Mucosa of rectum (tissue), 2 donors: ENCODE measurements around the gene COL4A5.

ENCODE experiments used
- H3K27ac ChIP-seq, 2 donors: one replicate each; pipeline ENCODE4 v1.7.0; 2013; ENCODE audit warnings: inconsistent platforms in 2 of 2, low read depth in 2 of 2, low read length in 2 of 2
- H3K27me3 ChIP-seq, 2 donors: one replicate each; pipeline ENCODE4 v1.7.0; 2013; ENCODE audit warnings: low read length in 2 of 2; ENCODE audit not compliant: control insufficient read depth in 2 of 2, insufficient read depth in 2 of 2
- H3K36me3 ChIP-seq, 2 donors: one replicate each; pipeline ENCODE4 v1.7.0; 2013; ENCODE audit warnings: low read length in 2 of 2; ENCODE audit not compliant: control insufficient read depth in 2 of 2, insufficient read depth in 2 of 2
- H3K4me1 ChIP-seq, 2 donors: one replicate each; pipeline ENCODE4 v1.7.0; 2013; ENCODE audit warnings: low read length in 2 of 2, mild to moderate bottlenecking in 1 of 2; ENCODE audit not compliant: control insufficient read depth in 2 of 2, insufficient read depth in 2 of 2
- H3K4me3 ChIP-seq, 2 donors: one replicate each; pipeline ENCODE4 v1.7.0; 2013; ENCODE audit warnings: low read length in 2 of 2
- H3K9ac ChIP-seq, 2 donors: one replicate each; pipeline ENCODE4 v1.7.0; 2013; ENCODE audit warnings: low read length in 2 of 2, low read depth in 1 of 2, mild to moderate bottlenecking in 1 of 2
- H3K9me3 ChIP-seq, 2 donors: one replicate each; pipeline ENCODE4 v1.7.0; 2013; ENCODE audit warnings: low read length in 2 of 2; ENCODE audit not compliant: control insufficient read depth in 2 of 2
- donor health status: healthy.
- donor health status: Normal muscosa, but diverticular disease.

The COL4A5 gene

DNA sequence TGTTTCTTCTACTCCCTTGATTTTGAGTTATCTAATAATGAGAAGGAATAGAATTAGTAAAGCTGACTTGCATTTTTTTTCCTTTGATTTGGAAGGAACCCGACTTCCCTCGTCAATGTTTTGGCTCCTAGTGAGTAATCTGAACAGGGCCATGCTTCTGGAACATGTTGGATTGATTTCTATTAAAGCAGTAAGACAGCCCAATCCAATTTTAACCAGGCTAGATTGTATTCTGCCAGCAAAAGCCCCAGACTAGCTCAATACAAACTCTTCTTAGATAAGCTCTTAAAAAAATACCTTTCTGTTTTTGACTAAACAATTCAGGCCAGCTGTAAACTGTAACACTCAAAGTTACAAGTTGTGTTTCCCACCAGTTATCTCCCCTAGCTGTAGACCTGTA lies 170.5 kb downstream of the COL4A5 start:
- no peak overlapping the region for H3K4me3 ChIP-seq

GRCh38 chrX:108614616-108615015 lies 175.0 kb downstream of the COL4A5 start:
- Histone ChIP-seq H3K36me3 (no peaks in the 10 kb centered on the region), H3K9ac (no peak overlapping the region)

More for the DNA sequence above, 170.5 kb downstream of the COL4A5 start:
- no peaks in the 10 kb centered on the region for H3K4me1 ChIP-seq
- no peaks in the 10 kb centered on the region for H3K36me3 ChIP-seq
- H3K27me3 ChIP-seq: no peaks in the 10 kb centered on the region
- H3K9me3 ChIP-seq: no peaks in the 10 kb centered on the region
- no peak overlapping the region for H3K9ac ChIP-seq
- no peak overlapping the region for H3K27ac ChIP-seq

GRCh38 chrX:108640817-108641216 lies 201.2 kb downstream of the COL4A5 start:
- H3K4me3 ChIP-seq: no peak overlapping the region
- no peaks in the 10 kb centered on the region for H3K4me1 ChIP-seq
- no peak overlapping the region for H3K27ac ChIP-seq
- H3K36me3 ChIP-seq: no peaks in the 10 kb centered on the region
- peaks cover 0 to 5% of the 10 kb centered on the region in 2 donors for H3K9me3 ChIP-seq
- no peak overlapping the region for H3K9ac ChIP-seq
- no peaks in the 10 kb centered on the region for H3K27me3 ChIP-seq

More at GRCh38 chrX:108614616-108615015, 175.0 kb downstream of the COL4A5 start:
- H3K27me3 ChIP-seq: no peaks in the 10 kb centered on the region
- no peaks in the 10 kb centered on the region for H3K9me3 ChIP-seq
- H3K4me1 ChIP-seq: no peaks in the 10 kb centered on the region
- H3K27ac ChIP-seq: no peak overlapping the region
- no peak overlapping the region for H3K4me3 ChIP-seq

- Histone ChIP-seq H3K4me3 (no peak overlapping the region), H3K9me3 (peaks cover 0 to 5% of the 10 kb centered on the region in 2 donors), H3K27ac (no peak overlapping the region), H3K27me3 (no peaks in the 10 kb centered on the region), H3K4me1 (no peaks in the 10 kb centered on the region), H3K9ac (no peak overlapping the region), H3K36me3 (no peaks in the 10 kb centered on the region)
These were observed 202.1 kb downstream of the COL4A5 start for GRCh38 chrX:108641589-108642272.

GRCh38 chrX:108642273-108642628 lies 202.6 kb downstream of the COL4A5 start:
- Histone ChIP-seq H3K4me1 (no peaks in the 10 kb centered on the region), H3K27ac (no peak overlapping the region), H3K9ac (no peak overlapping the region), H3K9me3 (peaks cover 0 to 5% of the 10 kb centered on the region in 2 donors), H3K36me3 (no peaks in the 10 kb centered on the region), H3K27me3 (no peaks in the 10 kb centered on the region), H3K4me3 (no peak overlapping the region)

- Histone ChIP-seq H3K9me3 (no peaks in the 10 kb centered on the region), H3K4me3 (no peak overlapping the region), H3K4me1 (no peaks in the 10 kb centered on the region), H3K36me3 (no peaks in the 10 kb centered on the region), H3K9ac (no peak overlapping the region), H3K27me3 (no peaks in the 10 kb centered on the region), H3K27ac (no peak overlapping the region)
These were observed 225.1 kb downstream of the COL4A5 start for GRCh38 chrX:108664701-108665100.

- no peaks in the 10 kb centered on the region for H3K36me3 ChIP-seq
- H3K9me3 ChIP-seq: no peaks in the 10 kb centered on the region
- H3K27ac ChIP-seq: no peak overlapping the region
- no peak overlapping the region for H3K9ac ChIP-seq
- no peak overlapping the region for H3K4me3 ChIP-seq
- H3K27me3 ChIP-seq: no peaks in the 10 kb centered on the region
- no peaks in the 10 kb centered on the region for H3K4me1 ChIP-seq
These were observed 226.5 kb downstream of the COL4A5 start for GRCh38 chrX:108666101-108666500.

DNA sequence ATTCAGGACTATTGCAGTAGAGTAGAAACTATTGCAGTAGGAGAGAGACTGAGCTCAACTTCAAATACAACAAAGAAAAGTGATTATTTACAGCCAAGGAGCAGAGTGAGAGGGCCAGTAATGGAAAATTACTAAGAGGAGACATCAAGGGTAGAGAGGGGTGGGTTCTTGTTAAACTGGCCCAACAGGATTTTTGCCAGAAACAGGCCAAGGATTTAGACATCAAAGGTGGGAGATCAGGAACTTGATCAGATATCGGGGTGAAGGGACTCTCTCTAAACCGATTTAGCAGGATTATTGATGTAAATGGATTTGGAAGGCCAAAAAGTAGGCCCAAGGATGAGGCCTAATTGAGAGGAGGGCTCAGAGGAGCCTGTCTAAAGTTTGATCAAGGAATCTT lies 231.9 kb downstream of the COL4A5 start:
- Histone ChIP-seq H3K4me3 (no peak overlapping the region), H3K4me1 (no peaks in the 10 kb centered on the region), H3K27ac (no peak overlapping the region), H3K27me3 (no peaks in the 10 kb centered on the region), H3K36me3 (no peaks in the 10 kb centered on the region), H3K9ac (no peak overlapping the region), H3K9me3 (no peaks in the 10 kb centered on the region)

DNA sequence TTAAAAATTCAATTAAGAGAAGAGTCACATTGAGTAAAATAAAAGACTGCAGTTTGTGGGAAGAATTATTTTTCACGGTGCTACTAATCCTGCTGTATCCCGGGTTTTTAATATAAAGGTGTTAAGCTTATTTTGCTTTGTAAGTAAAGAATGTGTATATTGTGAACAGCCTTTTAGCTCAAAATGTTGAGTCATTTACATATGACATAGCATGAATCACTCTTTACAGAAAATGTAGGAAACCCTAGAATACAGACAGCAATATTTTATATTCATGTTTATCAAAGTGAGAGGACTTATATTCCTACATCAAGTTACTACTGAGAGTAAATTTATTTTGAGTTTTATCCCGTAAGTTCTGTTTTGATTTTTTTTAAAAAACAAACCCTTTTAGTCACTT lies 257.1 kb downstream of the COL4A5 start:
- no peak overlapping the region for H3K4me3 ChIP-seq
- H3K9me3 ChIP-seq: no peaks in the 10 kb centered on the region
- H3K36me3 ChIP-seq: no peaks in the 10 kb centered on the region
- H3K4me1 ChIP-seq: no peaks in the 10 kb centered on the region
- H3K27me3 ChIP-seq: no peaks in the 10 kb centered on the region
- no peak overlapping the region for H3K27ac ChIP-seq
- H3K9ac ChIP-seq: no peak overlapping the region

DNA sequence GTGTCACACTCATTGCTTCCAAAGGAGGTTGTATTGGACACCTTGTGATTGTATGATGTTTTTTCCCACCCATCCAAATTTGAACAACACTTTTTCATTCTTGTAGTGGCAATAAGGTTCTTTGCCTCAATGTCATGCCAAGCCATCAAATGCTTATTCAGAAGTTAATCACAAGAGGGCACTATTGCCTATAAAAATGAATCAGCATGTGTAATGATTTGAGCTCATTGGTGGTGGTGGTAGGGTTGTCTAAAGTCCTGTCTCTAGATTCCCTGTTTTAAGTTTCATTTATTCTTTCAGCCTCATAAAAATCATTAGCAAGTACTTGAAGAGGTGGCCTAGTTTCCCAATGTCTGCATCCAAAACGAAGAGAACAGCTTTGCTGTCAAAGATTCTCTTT lies 259.7 kb downstream of the COL4A5 start:
- H3K9me3 ChIP-seq: no peaks in the 10 kb centered on the region
- H3K36me3 ChIP-seq: no peaks in the 10 kb centered on the region
- H3K27me3 ChIP-seq: no peaks in the 10 kb centered on the region
- no peaks in the 10 kb centered on the region for H3K4me1 ChIP-seq
- no peak overlapping the region for H3K27ac ChIP-seq
- H3K4me3 ChIP-seq: no peak overlapping the region
- no peak overlapping the region for H3K9ac ChIP-seq

- no peak overlapping the region for H3K4me3 ChIP-seq
- H3K27ac ChIP-seq: no peak overlapping the region
- H3K27me3 ChIP-seq: no peaks in the 10 kb centered on the region
- H3K9me3 ChIP-seq: no peaks in the 10 kb centered on the region
- no peaks in the 10 kb centered on the region for H3K4me1 ChIP-seq
- no peak overlapping the region for H3K9ac ChIP-seq
- no peaks in the 10 kb centered on the region for H3K36me3 ChIP-seq
These were observed 262.0 kb downstream of the COL4A5 start for GRCh38 chrX:108701633-108702032.
